MCF 10A (cell line): ENCODE results near the gene CORO2B. TPM values are rescaled to one million over a fixed set of nuclear protein-coding genes. Genes with fewer than 3 reads are reported as not detected.

ENCODE experiments used
- BruUV-seq: library from RNA; stranded (reverse); fragments of 400-500 nt; replicated peaks from 2 replicates; lab custom pipeline; 2021; lab: Mats Ljungman, UMichigan
- CTCF ChIA-PET: fragments of 300-600 bp; sonication (Branson Sonifier 250); formaldehyde crosslinking; extraction: SDS; loops from one replicate; lab custom pipeline; 2021; ENCODE audit warnings: antibody characterized with exemption, inconsistent platforms; lab: Yijun Ruan, JAX
- POLR2A ChIA-PET: fragments of 300-600, 350-650 bp; sonication (Branson Sonifier 250); formaldehyde crosslinking; extraction: SDS; loops from one replicate; lab custom pipeline; 2020; ENCODE audit warnings: antibody characterized with exemption, inconsistent platforms; lab: Yijun Ruan, JAX
- DNase-seq: peaks from one replicate; pipeline ENCODE4 v3.0.0-alpha.2; 2018; ENCODE audit not compliant: unreplicated experiment
- H3K27ac Mint-ChIP-seq: one replicate; pipeline ENCODE4 v1.8.0; 2022; ENCODE audit warnings: mild to moderate bottlenecking, low read depth, mixed read lengths; ENCODE audit not compliant: unreplicated experiment
- H3K27me3 Mint-ChIP-seq: one replicate; pipeline ENCODE4 v1.8.0; 2022; ENCODE audit warnings: mixed read lengths; ENCODE audit not compliant: insufficient read depth, unreplicated experiment
- H3K36me3 Mint-ChIP-seq: one replicate; pipeline ENCODE4 v1.8.0; 2022; ENCODE audit warnings: mild to moderate bottlenecking, moderate library complexity, mixed read lengths; ENCODE audit not compliant: insufficient read depth, unreplicated experiment
- H3K4me1 Mint-ChIP-seq: one replicate; pipeline ENCODE4 v1.8.0; 2022; ENCODE audit warnings: mixed read lengths; ENCODE audit not compliant: insufficient read depth, unreplicated experiment
- H3K4me3 Mint-ChIP-seq: one replicate; pipeline ENCODE4 v1.8.0; 2022; ENCODE audit warnings: mild to moderate bottlenecking, moderate library complexity, mixed read lengths; ENCODE audit not compliant: unreplicated experiment
- H3K9me3 Mint-ChIP-seq: one replicate; pipeline ENCODE4 v1.8.0; 2022; ENCODE audit warnings: mixed read lengths; ENCODE audit not compliant: unreplicated experiment
- intact Hi-C: fragments of 100-400 bp; cut with micrococcal nuclease; formaldehyde crosslinking; loops from 2 replicates; pipeline ENCODE4 v1.14.1; 2022
- total RNA-seq: library from RNA; stranded (reverse); gene quantifications from 2 replicates; pipeline ENCODE4 v1.2.3, GENCODE V29; 2022
- TF ChIP-seq, protein P1 (sequence below): fragments of 200-600 bp; IDR thresholded peaks from one replicate; pipeline ENCODE4 v1.8.0; 2022; ENCODE audit warnings: antibody characterized with exemption, mild to moderate bottlenecking; ENCODE audit not compliant: unreplicated experiment

The CORO2B gene
- total RNA-seq, 1 experiment from 2014 or later: 0.79 TPM

DNA sequence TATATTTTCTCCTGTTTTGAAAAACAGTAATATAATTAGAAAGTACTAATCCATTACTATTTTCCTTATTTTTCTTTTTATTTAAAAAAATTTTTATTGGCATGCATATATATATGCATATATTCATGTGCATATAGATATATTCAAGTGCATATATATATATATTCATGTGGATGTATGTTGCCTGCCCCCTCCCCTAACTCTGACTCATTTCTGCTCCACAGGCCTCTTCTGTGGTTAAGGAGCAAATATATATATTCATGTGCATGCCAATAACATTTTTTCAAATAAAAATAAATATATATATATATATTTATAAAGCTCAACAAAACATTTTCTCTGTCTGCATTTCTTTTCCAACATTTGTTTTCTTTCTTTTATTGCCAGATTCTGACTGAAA is 13.6 kb upstream of the CORO2B start:
- Mint-ChIP-seq H3K27me3 (no peaks in the 10 kb centered on the region), H3K36me3 (peaks cover 4% of the 10 kb centered on the region), H3K27ac (no peak overlapping the region), H3K4me1 (no peaks in the 10 kb centered on the region), H3K9me3 (no peaks in the 10 kb centered on the region), H3K4me3 (no peak overlapping the region)
- ChIA-PET POLR2A (no interaction called here), CTCF (interaction anchor here (0.8 to 6.6 kb wide), 3 partner anchors 15 to 110 kb away, joined by 3 to 105 read pairs (median 9); no protein-coding TSS in a partner anchor)
- no TSS peak for BruUV-seq
- DNase-seq: no peak
- TF ChIP-seq, protein P1, sequence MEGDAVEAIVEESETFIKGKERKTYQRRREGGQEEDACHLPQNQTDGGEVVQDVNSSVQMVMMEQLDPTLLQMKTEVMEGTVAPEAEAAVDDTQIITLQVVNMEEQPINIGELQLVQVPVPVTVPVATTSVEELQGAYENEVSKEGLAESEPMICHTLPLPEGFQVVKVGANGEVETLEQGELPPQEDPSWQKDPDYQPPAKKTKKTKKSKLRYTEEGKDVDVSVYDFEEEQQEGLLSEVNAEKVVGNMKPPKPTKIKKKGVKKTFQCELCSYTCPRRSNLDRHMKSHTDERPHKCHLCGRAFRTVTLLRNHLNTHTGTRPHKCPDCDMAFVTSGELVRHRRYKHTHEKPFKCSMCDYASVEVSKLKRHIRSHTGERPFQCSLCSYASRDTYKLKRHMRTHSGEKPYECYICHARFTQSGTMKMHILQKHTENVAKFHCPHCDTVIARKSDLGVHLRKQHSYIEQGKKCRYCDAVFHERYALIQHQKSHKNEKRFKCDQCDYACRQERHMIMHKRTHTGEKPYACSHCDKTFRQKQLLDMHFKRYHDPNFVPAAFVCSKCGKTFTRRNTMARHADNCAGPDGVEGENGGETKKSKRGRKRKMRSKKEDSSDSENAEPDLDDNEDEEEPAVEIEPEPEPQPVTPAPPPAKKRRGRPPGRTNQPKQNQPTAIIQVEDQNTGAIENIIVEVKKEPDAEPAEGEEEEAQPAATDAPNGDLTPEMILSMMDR: no peak
- intact Hi-C loops: no loop called here

GRCh38 chr15:68565726-68566125 is 13.1 kb upstream of the CORO2B start:
- Mint-ChIP-seq H3K27ac (no peak overlapping the region), H3K4me3 (no peak overlapping the region), H3K27me3 (no peaks in the 10 kb centered on the region), H3K36me3 (peaks cover 4% of the 10 kb centered on the region), H3K4me1 (no peaks in the 10 kb centered on the region), H3K9me3 (no peaks in the 10 kb centered on the region)
- POLR2A ChIA-PET: no interaction called here
- TF ChIP-seq, protein P1: no peak
- intact Hi-C loops: no loop called here
- BruUV-seq: no TSS peak
- CTCF ChIA-PET: interaction anchor here (0.8 kb wide), 1 partner anchor 86 kb away, joined by 3 read pairs; no protein-coding TSS in a partner anchor
- no peak for DNase-seq

DNA sequence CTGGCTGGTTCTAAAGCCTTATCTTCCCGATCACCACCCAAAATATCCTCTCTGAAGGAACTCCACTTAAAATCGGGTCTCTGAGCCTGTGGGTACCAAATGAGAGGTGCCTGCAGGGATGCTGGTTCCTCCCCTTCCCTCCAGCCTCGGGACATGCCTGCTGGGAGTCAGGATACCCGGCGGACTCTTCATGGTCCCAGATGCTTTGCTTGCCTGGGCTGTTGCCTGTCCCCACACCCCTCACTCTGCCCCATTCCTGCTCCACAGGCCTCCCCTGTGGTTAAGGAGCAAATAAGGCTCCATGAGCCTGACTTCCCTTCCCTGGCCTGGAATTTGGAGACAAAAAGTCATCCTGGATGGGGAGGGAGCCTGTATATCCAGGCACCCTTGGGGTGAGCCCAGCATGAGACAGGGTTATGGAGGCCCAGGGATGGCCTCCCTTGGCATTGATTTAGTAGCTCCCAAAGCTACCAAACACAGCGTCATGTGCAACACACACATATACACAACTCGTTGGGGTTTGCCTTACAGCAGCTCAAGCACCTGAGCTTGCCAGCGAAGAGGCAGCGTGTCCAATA is 12.3 kb upstream of the CORO2B start:
- intact Hi-C loops: no loop called here
- Mint-ChIP-seq H3K4me1 (no peaks in the 10 kb centered on the region), H3K27me3 (no peaks in the 10 kb centered on the region), H3K9me3 (no peaks in the 10 kb centered on the region), H3K27ac (no peak overlapping the region), H3K36me3 (peaks cover 4% of the 10 kb centered on the region), H3K4me3 (no peak overlapping the region)
- TF ChIP-seq, protein P1: no peak
- no peak for DNase-seq
- POLR2A ChIA-PET: no interaction called here
- CTCF ChIA-PET: interaction anchor here (0.6 to 0.8 kb wide), 2 partner anchors 218 to 310 kb away, joined by 3 read pairs; no protein-coding TSS in a partner anchor
- no TSS peak for BruUV-seq

GRCh38 chr15:68567345-68567744 is 11.4 kb upstream of the CORO2B start:
- no peak overlapping the region for H3K4me3 Mint-ChIP-seq
- ChIA-PET POLR2A (interaction anchor here (0.6 kb wide), 1 partner anchor 1178 kb away, joined by 5 read pairs; no protein-coding TSS in a partner anchor), CTCF (interaction anchor here (0.7 to 0.8 kb wide), 2 partner anchors 8 to 309 kb away, joined by 3 read pairs; no protein-coding TSS in a partner anchor)
- no peaks in the 10 kb centered on the region for H3K4me1 Mint-ChIP-seq
- BruUV-seq: no TSS peak
- H3K9me3 Mint-ChIP-seq: no peaks in the 10 kb centered on the region
- H3K36me3 Mint-ChIP-seq: peaks cover 4% of the 10 kb centered on the region
- TF ChIP-seq, protein P1: no peak
- H3K27ac Mint-ChIP-seq: no peak overlapping the region
- DNase-seq: no peak
- intact Hi-C loops: no loop called here
- H3K27me3 Mint-ChIP-seq: no peaks in the 10 kb centered on the region
